ENCODE data around the gene EIF2A.
"Not testable (repeated sequence)": the region's sequence is repeated elsewhere in the genome, so short reads cannot be mapped to it uniquely, and the experiment has no call there.

Gene EIF2A

GRCh38 chr3:150557725-150558124, 11.1 kb downstream of the EIF2A start:
- no peak overlapping the region for H3K27ac Mint-ChIP-seq
- H3K4me3 Mint-ChIP-seq, result no peak overlapping the region
- H3K4me1 Mint-ChIP-seq (ENCODE audit: low read depth), result peaks cover 48% of the 10 kb centered on the region
- H3K27me3 Mint-ChIP-seq, result no peaks in the 10 kb centered on the region
- no peaks in the 10 kb centered on the region for H3K9me3 Mint-ChIP-seq (ENCODE audit: low read depth)
- H3K36me3 Mint-ChIP-seq, result peaks cover 11% of the 10 kb centered on the region

- Mint-ChIP-seq H3K4me3 (no peak overlapping the region), H3K36me3 (peaks cover 12% of the 10 kb centered on the region), H3K27ac (no peak overlapping the region), H3K9me3 (ENCODE audit: low read depth) (no peaks in the 10 kb centered on the region), H3K27me3 (no peaks in the 10 kb centered on the region), H3K4me1 (ENCODE audit: low read depth) (peaks cover 7% of the 10 kb centered on the region)
Observed at GRCh38 chr3:150564243-150564642, 17.7 kb downstream of the EIF2A start.

GRCh38 chr3:150567328-150567727, 20.7 kb downstream of the EIF2A start:
- H3K4me3 Mint-ChIP-seq, result no peak overlapping the region
- peaks cover 1% of the 10 kb centered on the region for H3K4me1 Mint-ChIP-seq (ENCODE audit: low read depth)
- no peaks in the 10 kb centered on the region for H3K9me3 Mint-ChIP-seq (ENCODE audit: low read depth)
- H3K27me3 Mint-ChIP-seq, result no peaks in the 10 kb centered on the region
- peaks cover 15% of the 10 kb centered on the region for H3K36me3 Mint-ChIP-seq
- H3K27ac Mint-ChIP-seq, result no peak overlapping the region

GRCh38 chr3:150577855-150578254, 31.3 kb downstream of the EIF2A start:
- Mint-ChIP-seq H3K4me3 (no peak overlapping the region), H3K4me1 (ENCODE audit: low read depth) (peaks cover 36% of the 10 kb centered on the region), H3K27me3 (no peaks in the 10 kb centered on the region), H3K9me3 (ENCODE audit: low read depth) (no peaks in the 10 kb centered on the region), H3K27ac (no peak overlapping the region), H3K36me3 (peaks cover 7% of the 10 kb centered on the region)

GRCh38 chr3:150581174-150581573, 34.6 kb downstream of the EIF2A start:
- peaks cover 22% of the 10 kb centered on the region for H3K4me1 Mint-ChIP-seq (ENCODE audit: low read depth)
- H3K27ac Mint-ChIP-seq, result no peak overlapping the region
- peaks cover 9% of the 10 kb centered on the region for H3K36me3 Mint-ChIP-seq
- H3K27me3 Mint-ChIP-seq, result no peaks in the 10 kb centered on the region
- no peaks in the 10 kb centered on the region for H3K9me3 Mint-ChIP-seq (ENCODE audit: low read depth)
- no peak overlapping the region for H3K4me3 Mint-ChIP-seq

- no peak overlapping the region for H3K4me3 Mint-ChIP-seq
- no peaks in the 10 kb centered on the region for H3K27me3 Mint-ChIP-seq
- peaks cover 2% of the 10 kb centered on the region for H3K36me3 Mint-ChIP-seq
- no peaks in the 10 kb centered on the region for H3K9me3 Mint-ChIP-seq (ENCODE audit: low read depth)
- H3K27ac Mint-ChIP-seq, result peak overlapping the region; percentile 54
- H3K4me1 Mint-ChIP-seq (ENCODE audit: low read depth), result peaks cover 11% of the 10 kb centered on the region
Observed at GRCh38 chr3:150582620-150583019, 36.0 kb downstream of the EIF2A start.

GRCh38 chr3:150583028-150583427, 36.4 kb downstream of the EIF2A start:
- Mint-ChIP-seq H3K27ac (peak overlapping the region; percentile 54), H3K4me3 (peak overlapping the region; percentile 20), H3K36me3 (peaks cover 2% of the 10 kb centered on the region), H3K9me3 (ENCODE audit: low read depth) (no peaks in the 10 kb centered on the region), H3K4me1 (ENCODE audit: low read depth) (peaks cover 9% of the 10 kb centered on the region), H3K27me3 (no peaks in the 10 kb centered on the region)

- Mint-ChIP-seq H3K27ac (peak overlapping the region; percentile 55), H3K9me3 (ENCODE audit: low read depth) (no peaks in the 10 kb centered on the region), H3K36me3 (peaks cover 2% of the 10 kb centered on the region), H3K4me1 (ENCODE audit: low read depth) (peaks cover 9% of the 10 kb centered on the region), H3K27me3 (no peaks in the 10 kb centered on the region), H3K4me3 (no peak overlapping the region)
Observed at GRCh38 chr3:150588027-150588830, 41.6 kb downstream of the EIF2A start.

GRCh38 chr3:150589759-150590158, 43.2 kb downstream of the EIF2A start:
- Mint-ChIP-seq H3K36me3 (peaks cover 2% of the 10 kb centered on the region), H3K4me1 (ENCODE audit: low read depth) (peaks cover 10% of the 10 kb centered on the region), H3K9me3 (ENCODE audit: low read depth) (no peaks in the 10 kb centered on the region), H3K27ac (no peak overlapping the region), H3K27me3 (no peaks in the 10 kb centered on the region), H3K4me3 (no peak overlapping the region)

- peaks cover 9% of the 10 kb centered on the region for H3K4me1 Mint-ChIP-seq (ENCODE audit: low read depth)
- no peak overlapping the region for H3K4me3 Mint-ChIP-seq
- no peaks in the 10 kb centered on the region for H3K9me3 Mint-ChIP-seq (ENCODE audit: low read depth)
- no peaks in the 10 kb centered on the region for H3K27me3 Mint-ChIP-seq
- no peak overlapping the region for H3K27ac Mint-ChIP-seq
- no peaks in the 10 kb centered on the region for H3K36me3 Mint-ChIP-seq
Observed at GRCh38 chr3:150594150-150594549, 47.6 kb downstream of the EIF2A start.

GRCh38 chr3:150597646-150598045, 51.1 kb downstream of the EIF2A start:
- H3K27me3 Mint-ChIP-seq, result no peaks in the 10 kb centered on the region
- no peak overlapping the region for H3K27ac Mint-ChIP-seq
- peaks cover 29% of the 10 kb centered on the region for H3K4me1 Mint-ChIP-seq (ENCODE audit: low read depth)
- no peaks in the 10 kb centered on the region for H3K9me3 Mint-ChIP-seq (ENCODE audit: low read depth)
- peaks cover 8% of the 10 kb centered on the region for H3K36me3 Mint-ChIP-seq
- H3K4me3 Mint-ChIP-seq, result no peak overlapping the region

GRCh38 chr3:150599611-150600297, 53.2 kb downstream of the EIF2A start:
- H3K36me3 Mint-ChIP-seq, result peaks cover 10% of the 10 kb centered on the region
- no peaks in the 10 kb centered on the region for H3K9me3 Mint-ChIP-seq (ENCODE audit: low read depth)
- H3K27ac Mint-ChIP-seq, result no peak overlapping the region
- H3K4me1 Mint-ChIP-seq (ENCODE audit: low read depth), result peaks cover 41% of the 10 kb centered on the region
- no peaks in the 10 kb centered on the region for H3K27me3 Mint-ChIP-seq
- H3K4me3 Mint-ChIP-seq, result no peak overlapping the region

- Mint-ChIP-seq H3K27ac (peak overlapping the region; percentile 7), H3K4me3 (peak overlapping the region; percentile 65), H3K36me3 (peaks cover 14% of the 10 kb centered on the region), H3K4me1 (ENCODE audit: low read depth) (peaks cover 49% of the 10 kb centered on the region)
- not testable (repeated sequence) for H3K9me3 Mint-ChIP-seq (ENCODE audit: low read depth); H3K27me3 Mint-ChIP-seq
Observed at GRCh38 chr3:150600647-150601530, 54.3 kb downstream of the EIF2A start.

- peak overlapping the region; percentile 98 for H3K27ac Mint-ChIP-seq
- H3K4me1 Mint-ChIP-seq (ENCODE audit: low read depth), result peaks cover 63% of the 10 kb centered on the region
- H3K27me3 Mint-ChIP-seq, result no peaks in the 10 kb centered on the region
- no peaks in the 10 kb centered on the region for H3K9me3 Mint-ChIP-seq (ENCODE audit: low read depth)
- peaks cover 19% of the 10 kb centered on the region for H3K36me3 Mint-ChIP-seq
- H3K4me3 Mint-ChIP-seq, result peak overlapping the region; percentile 98
Observed at GRCh38 chr3:150602426-150603152, 56.0 kb downstream of the EIF2A start.

All from activated naive CD8-positive, alpha-beta T cell (primary cell).